Calu3 (cell line): ENCODE measurements around the gene CPEB2. TPM values are rescaled to one million over a fixed set of nuclear protein-coding genes. Genes with fewer than 3 reads are reported as not detected.
A peak's percentile ranks its signal among the peaks of the same experiment; 100 is the strongest.

Source experiments
- BruUV-seq: library from RNA; stranded (reverse); fragments of 400-500 nt; replicated peaks from 2 replicates; lab custom pipeline; 2021; lab: Mats Ljungman, UMichigan
- CTCF ChIA-PET: fragments of 300-600 bp; sonication (Branson Sonifier 250); formaldehyde crosslinking; loops from one replicate; lab custom pipeline; 2022; ENCODE audit warnings: antibody characterized with exemption; lab: Charles Lee
- DNase-seq: peaks from one replicate; pipeline ENCODE4 v3.0.0; 2022
- H3K27ac Mint-ChIP-seq: one replicate; pipeline ENCODE4 v1.8.0; 2022; ENCODE audit warnings: mixed read lengths; ENCODE audit not compliant: unreplicated experiment
- H3K27me3 Mint-ChIP-seq: one replicate; pipeline ENCODE4 v1.8.0; 2022; ENCODE audit warnings: mixed read lengths; ENCODE audit not compliant: unreplicated experiment
- H3K36me3 Mint-ChIP-seq: one replicate; pipeline ENCODE4 v1.8.0; 2022; ENCODE audit warnings: mild to moderate bottlenecking, moderate library complexity, mixed read lengths; ENCODE audit not compliant: insufficient read depth, unreplicated experiment
- H3K4me1 Mint-ChIP-seq: one replicate; pipeline ENCODE4 v1.8.0; 2022; ENCODE audit warnings: mild to moderate bottlenecking, low read depth, mixed read lengths; ENCODE audit not compliant: unreplicated experiment
- H3K4me3 Mint-ChIP-seq: one replicate; pipeline ENCODE4 v1.8.0; 2022; ENCODE audit warnings: mild to moderate bottlenecking, low read depth, moderate library complexity, mixed read lengths; ENCODE audit not compliant: unreplicated experiment
- H3K9me3 Mint-ChIP-seq: one replicate; pipeline ENCODE4 v1.8.0; 2022; ENCODE audit warnings: low read depth, mixed read lengths; ENCODE audit not compliant: unreplicated experiment
- CTCF ChIP-seq: fragments of 200-600 bp; IDR thresholded peaks from one replicate; pipeline ENCODE4 v1.8.0; 2022; ENCODE audit warnings: antibody characterized with exemption; ENCODE audit not compliant: unreplicated experiment
- intact Hi-C: fragments of 100-400 bp; cut with micrococcal nuclease; formaldehyde crosslinking; loops from one replicate; pipeline ENCODE4 v1.10.0; 2022; ENCODE audit not compliant: unreplicated experiment
- total RNA-seq: library from RNA; stranded (reverse); gene quantifications from 2 replicates; pipeline ENCODE4 v1.2.3, GENCODE V29; 2022

The CPEB2 gene
- total RNA-seq, 1 experiment from 2014 or later: 7.3 TPM

- intact Hi-C loops: loop anchor here (2.0 to 10.0 kb wide), 3 partner anchors 88 to 1348 kb away; no protein-coding TSS in a partner anchor
- H3K27ac Mint-ChIP-seq: peak overlapping the region; percentile 17
- no peaks in the 10 kb centered on the region for H3K27me3 Mint-ChIP-seq
- H3K4me3 Mint-ChIP-seq: peak overlapping the region; percentile 76
- no TSS peak for BruUV-seq
- no peaks in the 10 kb centered on the region for H3K4me1 Mint-ChIP-seq
- peak; percentile 49 for DNase-seq
- CTCF ChIA-PET: interaction anchor here (0.6 kb wide), 1 partner anchor 32 kb away, joined by 3 read pairs; no protein-coding TSS in a partner anchor
- H3K9me3 Mint-ChIP-seq: no peaks in the 10 kb centered on the region
- TF ChIP-seq CTCF: no peak
- peaks cover 46% of the 10 kb centered on the region for H3K36me3 Mint-ChIP-seq
Observed at GRCh38 chr4:15002659-15003400, 549 bp downstream of the CPEB2 start.

GRCh38 chr4:15003401-15003890 is 1.2 kb downstream of the CPEB2 start:
- intact Hi-C loops: loop anchor here (2.0 to 10.0 kb wide), 3 partner anchors 89 to 1349 kb away; no protein-coding TSS in a partner anchor
- no peak overlapping the region for H3K27ac Mint-ChIP-seq
- H3K36me3 Mint-ChIP-seq: peaks cover 46% of the 10 kb centered on the region
- CTCF ChIA-PET: interaction anchor here (0.6 to 1.3 kb wide), 2 partner anchors 32 to 1349 kb away, joined by 3 to 5 read pairs; no protein-coding TSS in a partner anchor
- no peak for TF ChIP-seq CTCF
- BruUV-seq: no TSS peak
- no peaks in the 10 kb centered on the region for H3K27me3 Mint-ChIP-seq
- peak overlapping the region; percentile 76 for H3K4me3 Mint-ChIP-seq
- H3K4me1 Mint-ChIP-seq: no peaks in the 10 kb centered on the region
- H3K9me3 Mint-ChIP-seq: no peaks in the 10 kb centered on the region
- DNase-seq: peak; percentile 49

- DNase-seq: peak; percentile 17
- intact Hi-C loops: loop anchor here (2.0 to 10.0 kb wide), 3 partner anchors 89 to 1349 kb away; no protein-coding TSS in a partner anchor
- Mint-ChIP-seq H3K4me1 (no peaks in the 10 kb centered on the region), H3K9me3 (no peaks in the 10 kb centered on the region), H3K27me3 (no peaks in the 10 kb centered on the region), H3K36me3 (peaks cover 46% of the 10 kb centered on the region), H3K27ac (peak overlapping the region; percentile 66), H3K4me3 (peak overlapping the region; percentile 76)
- TF ChIP-seq CTCF: no peak
- CTCF ChIA-PET: interaction anchor here (1.3 kb wide), 1 partner anchor 1350 kb away, joined by 5 read pairs; no protein-coding TSS in a partner anchor
- no TSS peak for BruUV-seq
Observed at GRCh38 chr4:15003891-15004738, 1.8 kb downstream of the CPEB2 start.

GRCh38 chr4:15004739-15005301 is 2.5 kb downstream of the CPEB2 start:
- CTCF ChIA-PET: interaction anchor here (1.3 kb wide), 1 partner anchor 1351 kb away, joined by 5 read pairs; no protein-coding TSS in a partner anchor

More at GRCh38 chr4:15004739-15005301, 2.5 kb downstream of the CPEB2 start:
- no TSS peak for BruUV-seq
- H3K27ac Mint-ChIP-seq: peak overlapping the region; percentile 66
- DNase-seq: peak; percentile 58
- H3K4me3 Mint-ChIP-seq: peak overlapping the region; percentile 76
- H3K4me1 Mint-ChIP-seq: no peaks in the 10 kb centered on the region
- no peak for TF ChIP-seq CTCF
- H3K9me3 Mint-ChIP-seq: no peaks in the 10 kb centered on the region
- peaks cover 46% of the 10 kb centered on the region for H3K36me3 Mint-ChIP-seq
- H3K27me3 Mint-ChIP-seq: no peaks in the 10 kb centered on the region
- intact Hi-C loops: loop anchor here (10.0 kb wide), 2 partner anchors 90 to 1350 kb away; no protein-coding TSS in a partner anchor
